GM18502 (cell line): ENCODE results near the gene CAMSAP1.
"Not testable (repeated sequence)": the region's sequence is repeated elsewhere in the genome, so short reads cannot be mapped to it uniquely, and the experiment has no call there.

ENCODE experiments used
- ATAC-seq: cut with Tn5 transposase; IDR thresholded peaks from one replicate; pipeline ENCODE4 v1.9.1; 2021; ENCODE audit warnings: mild to moderate bottlenecking; ENCODE audit not compliant: unreplicated experiment, poor library complexity

CAMSAP1 gene

GRCh38 chr9:135907431-135908092 is at the start of gene CAMSAP1:
Gene CAMSAP1 (minus strand): TSS chr9:135907546. CDS start chr9:135907159, 387 bp downstream.
- ATAC-seq, result peak; percentile 72

- no peak for ATAC-seq
Observed at GRCh38 chr9:135956802-135957174, 49.4 kb upstream of the CAMSAP1 start.

GRCh38 chr9:135955934-135956801 is 48.8 kb upstream of the CAMSAP1 start:
- ATAC-seq, result no peak

- ATAC-seq, result no peak
Observed at GRCh38 chr9:135952664-135953206, 45.4 kb upstream of the CAMSAP1 start.

GRCh38 chr9:135951889-135952663 is 44.7 kb upstream of the CAMSAP1 start:
- no peak for ATAC-seq

- not testable (repeated sequence) for ATAC-seq
Observed at GRCh38 chr9:135951310-135951709, 44.0 kb upstream of the CAMSAP1 start.

GRCh38 chr9:135950841-135951240 is 43.5 kb upstream of the CAMSAP1 start:
- not testable (repeated sequence) for ATAC-seq

- ATAC-seq, result no peak
Observed at GRCh38 chr9:135950135-135950682, 42.9 kb upstream of the CAMSAP1 start.

- no peak for ATAC-seq
Observed at GRCh38 chr9:135949501-135950134, 42.3 kb upstream of the CAMSAP1 start.

GRCh38 chr9:135948968-135949367 is 41.6 kb upstream of the CAMSAP1 start:
- no peak for ATAC-seq

- no peak for ATAC-seq
Observed at GRCh38 chr9:135948446-135948845, 41.1 kb upstream of the CAMSAP1 start.

GRCh38 chr9:135947582-135947981 is 40.2 kb upstream of the CAMSAP1 start:
- ATAC-seq, result no peak

GRCh38 chr9:135947105-135947504 is 39.8 kb upstream of the CAMSAP1 start:
- ATAC-seq, result not testable (repeated sequence)

GRCh38 chr9:135946392-135946994 is 39.1 kb upstream of the CAMSAP1 start:
- no peak for ATAC-seq

GRCh38 chr9:135945969-135946368 is 38.6 kb upstream of the CAMSAP1 start:
- ATAC-seq, result no peak

- no peak for ATAC-seq
Observed at GRCh38 chr9:135944444-135945252, 37.3 kb upstream of the CAMSAP1 start.

- not testable (repeated sequence) for ATAC-seq
Observed at GRCh38 chr9:135943604-135944003, 36.3 kb upstream of the CAMSAP1 start.

- no peak for ATAC-seq
Observed at GRCh38 chr9:135941288-135941995, 34.1 kb upstream of the CAMSAP1 start.
